Heart left ventricle (tissue), 13 donors: ENCODE data around the gene NEURL1.

Source experiments
- CTCF ChIP-seq, 12 donors: fragments of 200-600 bp; sonication (generic) in 4 of 12; IDR thresholded peaks; one replicate each; pipeline versions ENCODE4 v1.5.0 to v1.8.0; 2018 to 2022; ENCODE audit warnings: antibody characterized with exemption in 12 of 12, mild to moderate bottlenecking in 5 of 12
- POLR2A ChIP-seq, 2 donors: fragments of 450-650 bp; IDR thresholded peaks; one replicate each; pipeline ENCODE4 v1.6.1; 2017; ENCODE audit warnings: antibody characterized with exemption in 2 of 2, mild to moderate bottlenecking in 2 of 2, moderate library complexity in 2 of 2
- donor health status: ischemic (EF 13 %, LVEDD 7.1; RV severe dilation, severe dysfunction).
- donor health status: DM: no; HTN: yes; CAD: no.
- donor health status: DM: no; HTN: no; CAD: no.
- donor health status: ischemic (EF 25% LVEDD 6.9; RV normal size, moderate dysfunction).
- donor health status: ischemic (EF 25% LVEDD 5.7; RV mildly dilated, moderate dysfunction).
- donor health status: ischemic (EF 35%, LVEDD 5.7; RV mildly dilated, moderate dysfunction).
- donor health status: nonischemic (EF 11% LVEDD 7.7; RV severe dilation, severe dysfunction).
- donor health status: DM: yes; HTN: yes; CAD: no.
- donor health status: PGD.
- donor health status: ischemic (EF 29% LVEDD 5.4; RV normal size, mild dysfunction).
- donor health status: nonischemic (EF 23%, LVEDD 6.1; RV moderate dilation, normal function).

- TF ChIP-seq CTCF (IDR thresholded peaks at IDR 0.05) (no peak), POLR2A (IDR thresholded peaks at IDR 0.05) (no peak)
Observed at GRCh38 chr10:103454026-103454425, 39.5 kb upstream of the NEURL1 start.
